ENCODE data around the gene EEFSEC. TPM values are rescaled to one million over a fixed set of nuclear protein-coding genes. Genes with fewer than 3 reads are reported as not detected.

The EEFSEC gene
- total and polyA plus RNA-seq, 2 of the 8 experiments (the other 6 are each of a cell fraction or from before 2014, with no cell fraction given) = 13.1 to 19.8 TPM

- no peak for TF ChIP-seq SAP30 (IDR thresholded peaks at IDR 0.05; ENCODE audit: insufficient read depth, insufficient replicate concordance, low read length)
- no peak for TF ChIP-seq POU5F1 (IDR thresholded peaks at IDR 0.05; ENCODE audit: low read depth, low read length)
- TF ChIP-seq TBP (IDR thresholded peaks at IDR 0.05; ENCODE audit: low read depth, low read length) = no peak
- TF ChIP-seq PHF8 (conservative IDR thresholded peaks at IDR 0.05; ENCODE audit: low read depth, low read length) = no peak
- no peak for TF ChIP-seq E2F6 (IDR thresholded peaks at IDR 0.05)
- no peak for TF ChIP-seq RNF2 (IDR thresholded peaks at IDR 0.05; ENCODE audit: borderline replicate concordance, low read depth, low read length, missing control alignments, poor library complexity, severe bottlenecking)
- TF ChIP-seq NRF1 (IDR thresholded peaks at IDR 0.05; ENCODE audit: low read depth, low read length) = no peak
- TF ChIP-seq EGR1 (IDR thresholded peaks at IDR 0.05; ENCODE audit: borderline replicate concordance, low read depth, low read length) = no peak
- no peak for TF ChIP-seq RAD21 (IDR thresholded peaks at IDR 0.05 in 1 of 2, conservative IDR thresholded peaks at IDR 0.05 in 1 of 2; ENCODE audit: low read depth in 2 of 2, low read length in 2 of 2)
- no peak for TF ChIP-seq SRF (IDR thresholded peaks at IDR 0.05; ENCODE audit: low read depth, low read length)
These were observed 257.6 kb downstream of the EEFSEC start (continued) for GRCh38 chr3:128410669-128411573.
